ENCODE measurements around the gene EDIL3.

EDIL3 gene

GRCh38 chr5:84242286-84242685 lies 142.4 kb downstream of the EDIL3 start:
- no peak for TF ChIP-seq CTCF (IDR thresholded peaks at IDR 0.05; ENCODE audit: borderline replicate concordance, control extremely low read depth, extremely low read depth, insufficient read depth, missing control alignments)
- DNase-seq (ENCODE audit: low spot score) = no peak
- in situ Hi-C loops (cut with MboI; ENCODE audit: low sequenced_read_pairs, unreplicated experiment) = no loop called here

- no peak for DNase-seq (ENCODE audit: low spot score)
- TF ChIP-seq CTCF (IDR thresholded peaks at IDR 0.05; ENCODE audit: borderline replicate concordance, control extremely low read depth, extremely low read depth, insufficient read depth, missing control alignments) = no peak
- in situ Hi-C loops (cut with MboI; ENCODE audit: low sequenced_read_pairs, unreplicated experiment) = no loop called here
These were observed 145.2 kb downstream of the EDIL3 start for GRCh38 chr5:84239494-84239893.

GRCh38 chr5:84237126-84237525 lies 147.6 kb downstream of the EDIL3 start:
- TF ChIP-seq CTCF (IDR thresholded peaks at IDR 0.05; ENCODE audit: borderline replicate concordance, control extremely low read depth, extremely low read depth, insufficient read depth, missing control alignments) = no peak
- no peak for DNase-seq (ENCODE audit: low spot score)
- in situ Hi-C loops (cut with MboI; ENCODE audit: low sequenced_read_pairs, unreplicated experiment) = no loop called here

- no peak for TF ChIP-seq CTCF (IDR thresholded peaks at IDR 0.05; ENCODE audit: borderline replicate concordance, control extremely low read depth, extremely low read depth, insufficient read depth, missing control alignments)
- in situ Hi-C loops (cut with MboI; ENCODE audit: low sequenced_read_pairs, unreplicated experiment) = no loop called here
These were observed 153.2 kb downstream of the EDIL3 start for GRCh38 chr5:84231433-84231832.

GRCh38 chr5:84229045-84229444 lies 155.6 kb downstream of the EDIL3 start:
- in situ Hi-C loops (cut with MboI; ENCODE audit: low sequenced_read_pairs, unreplicated experiment) = no loop called here
- DNase-seq (ENCODE audit: low spot score) = no peak
- TF ChIP-seq CTCF (IDR thresholded peaks at IDR 0.05; ENCODE audit: borderline replicate concordance, control extremely low read depth, extremely low read depth, insufficient read depth, missing control alignments) = no peak

More at GRCh38 chr5:84231433-84231832, 153.2 kb downstream of the EDIL3 start:
- DNase-seq (ENCODE audit: low spot score) = no peak

GRCh38 chr5:84228266-84228665 lies 156.4 kb downstream of the EDIL3 start:
- DNase-seq (ENCODE audit: low spot score) = no peak
- TF ChIP-seq CTCF (IDR thresholded peaks at IDR 0.05; ENCODE audit: borderline replicate concordance, control extremely low read depth, extremely low read depth, insufficient read depth, missing control alignments) = no peak
- in situ Hi-C loops (cut with MboI; ENCODE audit: low sequenced_read_pairs, unreplicated experiment) = no loop called here

- DNase-seq (ENCODE audit: low spot score) = no peak
- no peak for TF ChIP-seq CTCF (IDR thresholded peaks at IDR 0.05; ENCODE audit: borderline replicate concordance, control extremely low read depth, extremely low read depth, insufficient read depth, missing control alignments)
- in situ Hi-C loops (cut with MboI; ENCODE audit: low sequenced_read_pairs, unreplicated experiment) = no loop called here
These were observed 157.4 kb downstream of the EDIL3 start for GRCh38 chr5:84227236-84227635.

Measured in GM13976 (cell line).